ENCODE measurements around the gene MARK3.

Gene MARK3

GRCh38 chr14:103538291-103539055, 153.3 kb downstream of the MARK3 start:
- Histone ChIP-seq H3K4me1 (peaks cover 0 to 78% (median 73%) of the 10 kb centered on the region in 4 donors), H3K4me3 (no peak overlapping the region), H3K36me3 (peaks cover 0 to 38% (median 0%) of the 10 kb centered on the region in 3 donors), H3K27ac (peak overlapping the region; percentile 86), H3K9me3 (no peaks in the 10 kb centered on the region), H3K27me3 (no peaks in the 10 kb centered on the region)
- TF ChIP-seq CTCF (IDR thresholded peaks at IDR 0.05): no peak
- intact Hi-C loops (cut with DNase I; ENCODE audit: low total_unique reads): no loop called here
- peak in 1 of 2 donors; percentile 91 for DNase-seq

GRCh38 chr14:103539056-103539825, 154.0 kb downstream of the MARK3 start:
- no peak for TF ChIP-seq CTCF (IDR thresholded peaks at IDR 0.05)
- Histone ChIP-seq H3K4me3 (no peak overlapping the region), H3K27me3 (no peaks in the 10 kb centered on the region), H3K27ac (peak overlapping the region; percentile 86), H3K9me3 (no peaks in the 10 kb centered on the region), H3K4me1 (peaks cover 0 to 78% (median 73%) of the 10 kb centered on the region in 4 donors), H3K36me3 (peaks cover 0 to 31% (median 0%) of the 10 kb centered on the region in 3 donors)
- intact Hi-C loops (cut with DNase I; ENCODE audit: low total_unique reads): no loop called here
- DNase-seq: no peak

- Histone ChIP-seq H3K4me3 (no peak overlapping the region), H3K36me3 (peaks cover 0 to 12% (median 0%) of the 10 kb centered on the region in 3 donors), H3K27ac (peak overlapping the region; percentile 83 to 86), H3K4me1 (peaks cover 0 to 72% (median 68%) of the 10 kb centered on the region in 4 donors), H3K9me3 (no peaks in the 10 kb centered on the region), H3K27me3 (no peaks in the 10 kb centered on the region)
- intact Hi-C loops (cut with DNase I; ENCODE audit: low total_unique reads): loop anchor here (2.0 to 10.0 kb wide), 2 partner anchors 20 to 46 kb away; no protein-coding TSS in a partner anchor
- no peak for TF ChIP-seq CTCF (IDR thresholded peaks at IDR 0.05)
- DNase-seq: no peak
Measured at GRCh38 chr14:103540821-103541708, 155.8 kb downstream of the MARK3 start.

GRCh38 chr14:103541709-103542604, 156.7 kb downstream of the MARK3 start:
- H3K27me3 ChIP-seq: no peaks in the 10 kb centered on the region
- H3K4me1 ChIP-seq: peaks cover 0 to 79% (median 73%) of the 10 kb centered on the region in 4 donors
- no peak overlapping the region for H3K4me3 ChIP-seq
- DNase-seq: no peak
- H3K27ac ChIP-seq: peak overlapping the region; percentile 83 to 86
- no peaks in the 10 kb centered on the region for H3K9me3 ChIP-seq
- H3K36me3 ChIP-seq: peaks cover 0 to 3% (median 0%) of the 10 kb centered on the region in 3 donors
- intact Hi-C loops (cut with DNase I; ENCODE audit: low total_unique reads): loop anchor here (2.0 to 10.0 kb wide), 2 partner anchors 21 to 47 kb away; no protein-coding TSS in a partner anchor
- TF ChIP-seq CTCF (IDR thresholded peaks at IDR 0.05): peak in 1 of 2 experiments; percentile 19
